SK-MEL-5 (cell line): ENCODE data around the gene CACNA1H. TPM values are rescaled to one million over a fixed set of nuclear protein-coding genes. Genes with fewer than 3 reads are reported as not detected.
A peak's percentile ranks its signal among the peaks of the same experiment; 100 is the strongest.

ENCODE experiments used
- DNase-seq: peaks from one replicate; pipeline ENCODE4 v3.0.0-alpha.2; 2016; ENCODE audit warnings: low read depth, low spot score
- in situ Hi-C: cut with HindIII; loops from 2 replicates; pipeline ENCODE4 v1.10.0; 2016; ENCODE audit warnings: low sequenced_read_pairs, high pct_unique_total_duplicates, low pct_unique_long_range_greater_than_20kb
- total RNA-seq: library from RNA; depleted of rRNA; stranded (reverse); fragments of >200 nt; shearing (Covaris generic); gene quantifications from 2 replicates; pipeline ENCODE4 v1.2.3, GENCODE V29; 2014

The CACNA1H gene
- total RNA-seq, 1 experiment from 2014 or later: 17.6 TPM

GRCh38 chr16:1133810-1134520 is 18.9 kb upstream of the CACNA1H start:
- no peak for DNase-seq
- in situ Hi-C loops: no loop called here

GRCh38 chr16:1134776-1135458 is 18.0 kb upstream of the CACNA1H start:
- no peak for DNase-seq
- in situ Hi-C loops: no loop called here

- no peak for DNase-seq
- in situ Hi-C loops: no loop called here
Observed at GRCh38 chr16:1135459-1135825, 17.5 kb upstream of the CACNA1H start.

DNA sequence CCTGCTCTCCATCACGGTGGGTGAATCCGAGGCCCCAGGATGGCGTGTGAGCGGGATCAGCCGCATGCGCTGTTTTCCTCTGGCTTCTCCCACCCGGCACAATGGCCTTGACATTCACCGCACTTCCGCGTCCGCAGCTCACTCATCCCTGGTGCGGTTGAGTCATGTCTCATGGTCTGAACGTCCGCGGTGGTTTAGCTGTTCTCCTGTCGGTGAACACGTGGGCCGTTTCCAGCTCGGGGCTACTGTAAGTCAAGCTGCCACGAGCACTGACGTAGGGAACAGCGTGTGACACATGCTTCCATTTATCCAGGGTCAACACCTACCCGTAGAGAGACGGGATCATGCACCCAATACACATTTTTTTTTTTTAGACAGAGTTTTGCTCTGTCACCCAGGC is 15.3 kb upstream of the CACNA1H start:
- DNase-seq: peak; percentile 97
- in situ Hi-C loops: no loop called here

DNA sequence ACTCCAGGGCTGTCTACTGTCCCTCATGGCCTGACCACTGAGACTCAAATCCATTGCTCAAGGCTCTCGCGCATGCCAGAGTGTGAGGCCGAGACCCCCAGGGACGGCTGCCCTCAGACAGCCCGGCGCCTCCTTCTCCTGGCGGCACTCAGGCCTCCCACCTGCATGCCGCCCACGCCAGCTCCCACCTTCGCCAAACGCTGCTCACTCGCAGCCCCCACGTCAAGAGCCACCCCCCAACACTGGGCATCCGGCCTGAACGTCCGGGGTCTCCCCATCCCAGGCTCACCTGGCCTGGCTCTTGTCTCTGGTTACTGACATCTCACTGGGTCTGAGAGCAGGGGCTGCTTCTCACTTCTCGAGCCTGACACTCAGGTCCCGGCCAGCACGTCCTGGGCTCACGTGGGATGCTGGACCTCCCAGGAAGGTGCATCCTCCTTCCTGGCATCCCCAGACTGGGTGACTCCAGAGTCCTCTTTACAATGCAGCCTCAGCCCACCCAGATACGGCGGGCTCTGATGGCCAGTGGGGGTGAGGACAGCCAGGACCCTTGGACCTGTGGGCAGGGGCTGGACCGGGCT is 12.2 kb upstream of the CACNA1H start:
- no peak for DNase-seq
- in situ Hi-C loops: no loop called here

DNA sequence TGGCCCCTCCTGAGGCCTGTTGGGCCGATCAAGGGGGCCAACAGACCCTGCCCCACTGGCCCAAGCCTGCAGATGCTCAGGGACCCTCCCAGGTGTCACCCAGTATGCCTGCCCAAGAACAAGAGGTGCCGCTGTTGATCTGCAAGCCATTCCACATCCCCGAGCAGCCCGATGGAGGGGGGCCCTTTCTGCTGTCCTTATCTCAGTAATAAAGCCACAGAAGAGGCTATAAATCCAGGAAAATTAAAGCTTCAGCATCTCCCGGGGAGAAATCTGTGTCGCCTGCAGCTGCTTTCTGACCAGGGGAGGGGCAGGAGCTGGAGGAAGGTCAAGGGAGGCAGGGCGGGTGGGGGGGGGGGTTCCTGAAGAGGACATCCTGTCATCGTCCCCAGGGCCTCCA is 11.7 kb upstream of the CACNA1H start:
- DNase-seq: no peak
- in situ Hi-C loops: no loop called here

DNA sequence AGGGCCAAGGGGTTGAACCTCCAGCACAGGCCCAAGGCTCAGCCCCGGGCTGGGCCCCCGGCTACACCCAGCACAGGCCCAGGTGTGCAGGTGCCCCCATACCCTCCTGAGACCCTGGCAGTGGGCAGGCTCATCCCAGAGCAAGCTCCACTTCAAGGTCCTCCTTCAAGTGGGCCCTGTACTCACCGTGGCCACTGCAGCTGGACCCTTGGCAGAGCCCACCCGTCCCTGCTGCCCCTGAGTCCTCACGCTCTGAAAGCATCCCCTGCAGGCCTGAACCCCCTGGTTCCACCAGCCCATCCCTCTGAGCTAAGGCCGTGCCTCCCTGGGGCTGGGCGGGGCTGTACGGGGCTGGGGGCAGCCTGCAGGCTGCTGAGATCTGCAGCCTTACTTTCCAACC is 11.2 kb upstream of the CACNA1H start:
- DNase-seq: no peak
- in situ Hi-C loops: no loop called here

- DNase-seq: no peak
- in situ Hi-C loops: no loop called here
Observed at GRCh38 chr16:1142911-1143310, 10.0 kb upstream of the CACNA1H start.

DNA sequence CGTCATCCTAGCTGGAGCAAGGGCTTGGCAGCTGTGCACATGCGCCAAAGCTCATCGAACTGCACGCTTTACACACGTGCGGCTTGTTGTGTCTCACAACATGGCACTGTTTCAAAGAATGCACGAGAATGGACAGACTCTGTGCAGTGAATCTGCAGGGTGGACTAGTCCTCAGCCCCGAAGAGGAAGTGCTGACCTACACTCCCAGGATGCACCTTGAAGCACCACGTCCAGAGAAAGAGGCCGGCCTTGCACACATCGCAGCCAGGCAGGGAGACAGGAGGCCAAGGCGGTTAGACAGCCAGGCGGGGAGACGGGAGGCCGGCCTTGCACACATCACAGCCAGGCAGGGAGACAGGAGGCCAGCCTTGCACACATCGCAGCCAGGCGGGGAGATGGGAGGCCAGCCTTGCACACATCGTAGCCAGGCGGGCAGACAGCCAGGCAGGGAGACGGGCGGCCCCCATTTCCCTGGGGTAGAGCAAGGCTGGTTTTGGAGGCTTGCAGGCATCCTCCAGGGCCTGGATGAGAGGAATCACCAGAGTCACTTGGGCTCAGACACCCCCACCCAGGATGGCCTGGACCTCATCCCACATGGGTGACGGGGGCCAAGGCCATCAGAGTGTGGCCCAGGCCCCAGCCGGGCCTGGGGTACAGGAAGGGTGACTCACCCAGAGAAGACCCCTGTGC is 9.0 kb upstream of the CACNA1H start:
- DNase-seq: no peak
- in situ Hi-C loops: no loop called here

DNA sequence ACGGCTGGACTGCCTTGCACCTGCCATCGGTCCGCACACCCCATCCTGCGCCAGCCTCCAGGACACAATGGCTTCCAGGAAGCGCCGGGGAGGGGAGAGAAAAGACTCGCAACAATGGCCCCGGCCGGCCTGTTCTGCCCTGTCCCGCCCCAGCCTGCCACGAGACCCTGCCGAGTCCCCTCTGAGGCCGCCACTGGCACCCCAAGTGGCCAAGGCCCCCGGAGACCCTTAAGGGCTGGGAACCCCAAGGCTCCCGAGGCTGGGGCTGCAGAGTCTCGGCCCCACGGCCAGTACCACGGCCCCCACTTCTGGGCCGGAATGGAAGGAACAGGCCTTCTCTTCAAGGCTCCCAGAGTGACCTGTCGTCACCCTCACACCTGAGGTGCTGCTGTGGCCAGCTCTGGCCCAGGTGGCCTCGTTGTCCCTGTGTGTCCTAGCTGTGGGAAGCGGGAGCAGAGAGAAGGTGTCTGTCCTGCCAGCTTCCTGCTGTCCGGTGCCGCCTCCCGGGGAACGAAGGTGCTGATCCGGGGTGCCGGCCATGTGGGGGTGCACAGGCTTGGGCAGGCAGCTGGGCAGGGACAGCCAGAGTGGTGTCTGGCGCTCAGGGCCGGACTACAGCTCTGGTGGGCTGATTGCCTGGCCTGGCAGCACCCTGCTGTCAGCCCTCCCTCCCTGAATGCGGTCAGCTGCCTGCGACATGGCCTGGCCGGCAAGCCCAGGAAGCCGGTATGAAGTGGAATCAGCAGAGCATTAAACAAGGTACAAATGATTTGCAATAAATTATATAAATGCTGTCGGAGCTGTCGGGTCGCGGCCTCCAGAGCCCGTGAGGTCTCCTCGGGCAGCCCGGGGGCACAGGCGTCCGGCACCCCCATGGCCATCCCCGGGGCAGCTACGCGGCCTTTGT is 8.2 kb upstream of the CACNA1H start:
- no peak for DNase-seq
- in situ Hi-C loops: no loop called here

- in situ Hi-C loops: no loop called here
- DNase-seq: no peak
Observed at GRCh38 chr16:1145383-1146100, 7.4 kb upstream of the CACNA1H start.

GRCh38 chr16:1146409-1146808 is 6.5 kb upstream of the CACNA1H start:
- in situ Hi-C loops: no loop called here
- peak; percentile 20 for DNase-seq

DNA sequence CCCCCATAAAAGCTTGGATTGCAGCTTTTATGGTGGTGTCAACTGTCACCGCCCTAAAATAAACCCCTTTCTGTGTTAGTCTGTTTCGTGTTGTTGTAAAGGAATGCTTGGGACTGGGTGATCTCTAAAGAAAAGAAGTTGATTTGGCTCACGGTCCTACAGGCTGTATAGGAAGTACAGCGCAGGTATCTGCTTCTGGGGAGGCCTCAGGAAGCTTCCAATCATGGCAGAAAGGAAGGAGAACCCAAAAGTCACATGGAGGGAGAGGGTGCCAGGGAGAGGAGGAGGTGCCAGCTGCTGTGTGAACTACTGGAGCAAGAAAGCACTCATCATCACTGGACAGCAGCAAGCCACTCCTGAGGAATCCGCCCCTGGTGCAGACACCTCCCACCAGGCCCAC is 5.9 kb upstream of the CACNA1H start:
- in situ Hi-C loops: no loop called here
- no peak for DNase-seq

GRCh38 chr16:1149101-1149636 is 3.7 kb upstream of the CACNA1H start:
- in situ Hi-C loops: no loop called here
- DNase-seq: no peak

DNA sequence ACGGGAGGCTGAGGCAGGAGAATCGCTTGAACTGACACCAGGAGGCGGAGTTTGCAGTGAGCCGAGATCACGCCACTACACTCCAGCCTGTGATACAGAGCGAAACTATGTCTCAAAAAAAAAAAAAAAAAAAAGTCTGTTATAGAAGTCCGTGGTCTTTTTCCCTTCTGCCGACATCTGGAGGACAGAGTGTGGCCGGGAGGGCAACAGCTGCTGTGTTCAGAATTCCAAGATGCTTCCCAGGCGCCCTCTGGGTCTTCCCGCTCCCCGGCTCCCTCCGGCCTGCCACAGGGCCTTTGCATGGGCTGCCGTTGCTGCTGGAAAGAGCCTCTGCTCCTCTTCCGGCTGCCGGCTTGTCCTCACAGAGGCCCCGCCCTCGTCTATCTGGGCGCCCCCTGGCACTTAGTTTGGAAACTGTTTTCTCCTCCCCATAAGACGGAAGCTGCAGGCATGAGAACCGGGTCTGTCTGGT is 2.4 kb upstream of the CACNA1H start:
- in situ Hi-C loops: no loop called here
- DNase-seq: peak; percentile 57

DNA sequence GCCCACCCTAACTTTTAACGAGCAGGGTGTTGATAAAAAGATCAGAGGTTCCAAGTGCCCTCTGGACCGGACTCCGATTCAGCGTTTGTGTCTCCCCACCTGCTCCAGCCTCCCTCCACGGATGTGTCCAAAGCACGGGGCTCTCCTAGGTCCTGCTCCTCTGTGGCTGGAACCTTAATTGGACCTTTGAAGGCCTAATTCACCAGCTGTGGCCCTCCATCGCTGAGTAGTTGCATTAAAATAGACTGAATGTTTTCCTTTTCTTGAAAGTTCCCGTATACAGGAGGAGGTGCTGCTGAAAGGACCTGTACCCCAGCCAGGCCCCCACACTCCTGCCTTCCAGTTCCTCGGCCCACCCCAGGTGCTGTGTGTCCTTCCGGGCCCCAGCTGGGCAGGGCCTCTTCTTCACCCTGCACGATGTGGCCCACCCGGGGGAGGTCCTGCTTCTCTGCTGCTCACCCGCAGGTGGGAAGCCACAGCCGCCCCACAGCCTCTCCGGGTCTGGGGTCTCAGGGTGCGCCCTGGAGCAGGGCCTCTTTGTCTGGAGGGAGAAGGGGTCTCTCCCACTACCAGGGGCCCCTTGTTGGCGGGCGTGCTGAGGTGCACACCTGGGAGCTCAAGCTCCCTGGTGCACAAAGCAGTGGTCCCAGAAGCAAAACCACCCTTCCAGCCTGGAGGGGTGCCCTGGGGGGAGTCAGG is 1.3 kb upstream of the CACNA1H start:
- no peak for DNase-seq
- in situ Hi-C loops: no loop called here
